A673 (cell line): Measurements from ENCODE around the gene TATDN2.

Experiments
- CTCF ChIP-seq: fragments of 300-800, 200-600 bp; sonication (generic); conservative IDR thresholded peaks from 2 replicates; pipeline ENCODE4 v1.5.1; 2017; ENCODE audit warnings: low read depth, mild to moderate bottlenecking, antibody characterized with exemption, low read length, moderate library complexity, mixed read lengths
- EZH2 ChIP-seq: fragments of 200-600 bp; sonication (generic); IDR thresholded peaks from 2 replicates; pipeline ENCODE4 v1.6.1; 2017; ENCODE audit warnings: borderline replicate concordance, low read depth, mild to moderate bottlenecking, mixed read lengths, antibody characterized with exemption, low read length; ENCODE audit not compliant: poor library complexity, severe bottlenecking

GRCh38 chr3:10309736-10310135, 61.5 kb downstream of the TATDN2 start:
- no peak for TF ChIP-seq CTCF
- TF ChIP-seq EZH2 = no peak
